ENCODE measurements around the gene HSPB1.
"Not testable (repeated sequence)": the region's sequence is repeated elsewhere in the genome, so short reads cannot be mapped to it uniquely, and the experiment has no call there.

HSPB1 gene

DNA sequence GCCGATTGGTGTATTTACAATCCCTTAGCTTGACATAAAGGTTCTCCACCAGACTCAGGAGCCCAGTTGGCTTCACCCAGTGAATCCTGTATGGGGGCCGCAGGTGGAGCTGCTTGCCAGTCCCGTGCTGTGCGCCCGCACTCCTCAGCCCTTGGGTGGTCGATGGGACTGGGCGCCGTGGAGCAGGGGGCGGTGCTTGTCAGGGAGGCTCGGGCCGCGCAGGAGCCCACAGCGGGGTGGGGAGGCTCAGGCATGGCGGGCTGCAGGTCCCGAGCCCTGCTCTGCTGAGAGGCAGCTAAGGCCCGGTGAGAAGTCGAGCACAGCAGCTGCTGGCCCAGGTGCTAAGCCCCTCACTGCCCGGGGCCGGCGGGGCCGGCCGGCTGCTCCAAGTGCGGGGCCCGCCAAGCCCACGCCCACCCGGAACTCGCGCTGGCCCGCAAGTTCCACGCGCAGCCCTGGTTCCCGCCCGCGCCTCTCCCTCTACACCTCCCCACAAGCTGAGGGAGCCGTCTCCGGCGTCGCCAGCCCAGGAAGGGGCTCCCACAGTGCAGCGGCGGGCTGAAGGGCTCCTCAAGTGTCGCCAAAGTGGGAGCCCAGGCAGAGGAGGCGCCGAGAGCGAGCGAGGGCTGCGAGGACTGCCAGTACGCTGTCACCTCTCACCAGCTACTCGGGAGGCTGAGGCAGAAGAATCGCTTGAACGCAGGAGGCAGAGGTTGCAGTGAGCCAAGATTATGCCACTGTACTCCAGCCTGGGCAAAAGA is 7.0 kb downstream of the HSPB1 start:
- not testable (repeated sequence) for DNase-seq

GRCh38 chr7:76310102-76310957 is 7.9 kb downstream of the HSPB1 start:
- DNase-seq: peak; percentile 94

GRCh38 chr7:76311838-76312237 is 9.4 kb downstream of the HSPB1 start:
- not testable (repeated sequence) for DNase-seq

GRCh38 chr7:76314042-76314721 is 11.7 kb downstream of the HSPB1 start:
- peak; percentile 92 for DNase-seq

- DNase-seq: not testable (repeated sequence)
These were observed 12.3 kb downstream of the HSPB1 start for GRCh38 chr7:76314740-76315139.

- DNase-seq: no peak
These were observed 12.9 kb downstream of the HSPB1 start for GRCh38 chr7:76315364-76315763.

DNA sequence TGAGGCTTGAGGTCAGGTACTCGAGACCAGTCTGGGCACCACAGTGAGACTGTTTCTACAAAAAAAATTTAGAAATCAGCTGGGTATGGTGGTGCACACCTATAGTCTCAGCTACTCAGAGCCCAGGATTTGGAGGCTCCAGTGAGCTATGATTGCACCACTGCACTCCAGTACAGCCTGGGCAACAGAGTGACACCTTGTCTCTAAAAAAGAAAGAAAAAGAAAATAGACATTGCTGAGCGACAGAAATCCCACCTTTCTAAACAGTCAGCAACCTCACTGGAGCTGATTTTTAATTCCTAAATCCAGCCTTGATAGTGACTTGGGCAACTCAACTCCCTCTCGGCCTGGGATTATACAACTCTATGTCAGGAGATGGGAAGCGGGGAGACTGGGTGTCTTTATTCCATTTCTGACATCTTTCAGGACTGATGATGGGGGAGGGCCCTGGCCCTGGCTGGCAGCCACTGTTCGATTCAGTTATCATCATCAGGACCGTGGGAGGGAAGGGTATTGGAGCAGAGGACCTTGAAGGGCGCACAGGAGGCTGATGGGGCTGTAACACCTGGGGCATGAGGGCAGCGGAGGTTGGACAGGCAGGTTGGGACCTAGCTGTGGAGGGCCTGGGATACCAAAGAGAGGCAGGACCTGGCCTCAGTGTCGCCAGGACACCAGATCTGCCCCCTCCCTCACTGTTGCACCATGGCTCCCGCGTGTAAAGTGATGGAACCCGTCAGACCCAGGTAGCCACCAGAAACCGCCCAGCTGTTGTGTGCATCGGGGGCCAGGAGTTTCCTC is 14.7 kb downstream of the HSPB1 start:
- peak; percentile 64 for DNase-seq

DNA sequence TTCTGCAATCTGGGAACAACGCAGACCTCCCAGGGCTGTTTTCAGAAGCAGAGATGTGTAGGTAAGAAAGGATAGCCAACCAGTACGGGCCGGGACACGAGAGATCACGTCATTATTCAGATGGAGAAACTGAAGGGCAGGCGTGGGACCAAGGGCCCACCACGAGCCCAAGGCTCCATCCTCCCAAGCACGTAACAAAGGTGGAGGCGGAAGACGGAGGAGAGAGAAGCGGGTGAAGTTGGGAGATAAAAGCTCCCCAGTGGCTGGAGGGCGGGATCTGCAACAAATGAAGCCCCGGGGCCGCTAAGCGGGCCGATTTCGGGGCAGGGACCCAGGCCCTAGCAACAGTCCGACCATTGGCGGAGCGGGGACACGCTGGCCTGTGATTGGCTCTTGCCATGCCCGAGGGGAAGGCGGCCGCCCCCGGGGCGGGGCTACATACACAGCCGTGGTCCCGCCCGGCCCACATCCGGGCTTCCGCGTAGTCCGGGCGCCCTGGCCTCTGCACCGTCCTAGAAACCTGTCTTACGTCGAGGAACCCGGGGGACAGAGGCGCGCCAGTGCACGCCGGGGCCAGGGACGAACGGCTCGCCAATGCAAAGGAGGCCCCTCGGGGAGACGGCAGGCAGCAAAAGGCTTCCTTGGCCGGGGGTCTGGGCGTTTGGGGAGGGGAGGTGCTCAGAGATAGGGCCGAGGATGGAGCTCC is 15.5 kb downstream of the HSPB1 start:
- DNase-seq: peak; percentile 98

GRCh38 chr7:76318488-76319353 is 16.2 kb downstream of the HSPB1 start:
- peak; percentile 76 for DNase-seq

- no peak for DNase-seq
These were observed 22.6 kb downstream of the HSPB1 start for GRCh38 chr7:76325092-76325491.

GRCh38 chr7:76325811-76326210 is 23.3 kb downstream of the HSPB1 start:
- no peak for DNase-seq

DNA sequence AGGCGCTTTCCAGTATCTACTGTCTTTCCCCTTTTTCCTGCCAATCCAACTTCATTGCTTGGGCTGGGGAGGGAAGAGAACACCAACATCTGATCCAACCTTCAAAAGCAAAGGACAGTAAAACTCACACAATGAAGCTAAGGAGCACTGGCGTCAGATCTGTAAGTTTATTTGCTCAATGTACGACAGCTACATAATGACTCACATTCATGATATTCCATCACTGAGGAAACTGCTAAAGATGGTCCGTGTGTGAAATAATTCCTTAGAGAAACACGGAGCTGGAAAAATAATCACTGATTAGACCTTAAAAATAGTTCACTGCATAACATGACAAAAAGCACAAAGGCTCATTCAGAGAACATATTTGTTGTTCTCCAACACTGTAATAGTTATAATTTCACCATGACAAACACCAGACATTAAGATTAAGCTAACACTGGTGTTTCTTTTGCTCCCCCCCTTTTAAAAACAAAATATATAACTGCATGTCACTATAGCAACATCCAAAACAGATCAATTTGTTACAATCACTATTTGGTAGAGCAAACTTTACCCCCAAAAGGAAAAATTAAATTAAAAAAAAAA is 24.3 kb downstream of the HSPB1 start:
- DNase-seq: no peak

DNA sequence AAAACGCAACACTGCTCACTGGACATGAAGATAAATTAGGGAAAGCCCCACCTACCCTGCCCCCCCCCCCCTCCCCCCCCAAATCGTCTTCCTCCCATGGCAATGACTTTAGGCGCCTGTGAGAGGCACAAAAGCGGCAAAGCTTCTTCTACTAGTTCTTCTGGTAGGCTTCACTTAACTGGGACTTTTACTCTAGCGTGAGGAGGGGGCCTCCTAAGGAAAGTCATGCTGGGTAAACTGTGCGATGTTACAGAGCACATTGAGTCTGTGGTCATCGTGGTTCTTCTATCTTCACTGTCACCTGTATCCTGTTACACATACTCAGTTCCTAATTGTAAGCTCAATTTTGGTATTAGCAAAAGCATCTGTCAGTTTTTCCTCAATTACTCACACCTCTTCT is 25.1 kb downstream of the HSPB1 start:
- no peak for DNase-seq

GRCh38 chr7:76328389-76328788 is 25.9 kb downstream of the HSPB1 start:
- no peak for DNase-seq

DNA sequence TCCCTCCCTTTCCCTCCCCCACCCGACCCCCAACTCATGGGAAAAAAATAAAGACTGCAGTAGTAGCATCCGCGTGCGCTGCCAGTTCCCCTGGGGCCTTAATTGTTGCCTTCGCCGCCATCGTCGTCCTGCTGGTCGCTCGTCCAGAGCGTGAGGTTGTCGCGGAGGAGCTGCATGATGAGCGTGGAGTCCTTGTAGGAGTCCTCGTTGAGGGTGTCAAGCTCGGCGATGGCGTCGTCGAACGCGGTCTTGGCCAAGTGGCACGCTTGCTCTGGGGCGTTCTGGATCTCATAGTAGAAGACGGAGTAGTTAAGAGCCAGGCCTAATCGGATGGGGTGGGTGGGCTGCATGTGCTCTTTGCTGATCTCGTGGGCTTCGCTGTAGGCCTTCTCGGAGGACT is 27.0 kb downstream of the HSPB1 start:
- DNase-seq: no peak

GRCh38 chr7:76330261-76330660 is 27.8 kb downstream of the HSPB1 start:
- DNase-seq: no peak

DNA sequence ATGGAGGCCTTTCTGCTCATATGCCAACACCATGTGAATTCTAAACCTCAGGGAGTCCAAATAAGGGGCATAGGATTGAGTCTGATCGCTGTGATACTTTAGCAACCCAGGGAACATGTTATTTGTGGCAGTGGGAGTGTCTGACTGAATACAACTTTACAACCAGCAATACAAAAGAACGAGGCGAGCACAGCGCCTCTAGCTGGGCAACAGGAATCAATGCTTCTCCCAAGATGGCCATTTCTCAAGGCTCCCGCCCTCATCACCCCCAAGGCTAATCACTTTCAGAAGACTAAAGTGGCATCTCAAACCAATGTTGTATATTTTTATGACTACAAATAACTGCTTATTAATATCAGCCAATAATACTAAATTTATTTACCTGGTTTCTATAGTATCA is 28.2 kb downstream of the HSPB1 start:
- DNase-seq: no peak

- DNase-seq: no peak
These were observed 29.6 kb downstream of the HSPB1 start for GRCh38 chr7:76332078-76332477.

DNA sequence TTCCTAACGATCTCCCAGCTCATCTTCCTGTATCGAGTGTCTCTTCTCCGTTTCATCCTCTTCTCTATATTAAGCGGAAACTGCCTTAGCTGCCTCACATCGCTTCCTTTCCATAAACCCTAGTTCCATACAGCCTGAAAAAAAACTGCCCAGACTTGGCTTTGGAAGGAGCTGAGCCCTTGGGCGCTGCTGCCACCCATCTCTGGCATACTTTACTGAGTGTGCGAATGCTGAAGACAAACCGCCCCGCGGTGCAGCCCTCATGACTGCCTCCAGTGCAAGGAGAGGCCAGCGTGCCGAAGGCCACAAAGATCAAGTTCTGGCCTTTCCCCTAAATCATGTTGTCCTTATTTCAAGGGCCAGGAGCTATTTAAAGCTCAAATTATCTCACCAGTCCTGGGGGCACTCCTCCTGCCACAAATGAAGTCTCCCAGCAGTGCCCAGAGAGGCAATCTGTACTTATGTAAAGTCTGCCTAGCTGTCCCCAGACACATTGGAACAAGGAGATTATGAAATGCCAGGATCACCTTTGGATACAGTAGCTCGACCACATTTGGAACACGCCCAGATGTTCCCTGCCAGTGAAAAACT is 31.1 kb downstream of the HSPB1 start:
- DNase-seq: no peak

GRCh38 chr7:76334320-76334967 is 32.0 kb downstream of the HSPB1 start:
- no peak for DNase-seq
